ENCODE results near the gene MOB3C.

The MOB3C gene

DNA sequence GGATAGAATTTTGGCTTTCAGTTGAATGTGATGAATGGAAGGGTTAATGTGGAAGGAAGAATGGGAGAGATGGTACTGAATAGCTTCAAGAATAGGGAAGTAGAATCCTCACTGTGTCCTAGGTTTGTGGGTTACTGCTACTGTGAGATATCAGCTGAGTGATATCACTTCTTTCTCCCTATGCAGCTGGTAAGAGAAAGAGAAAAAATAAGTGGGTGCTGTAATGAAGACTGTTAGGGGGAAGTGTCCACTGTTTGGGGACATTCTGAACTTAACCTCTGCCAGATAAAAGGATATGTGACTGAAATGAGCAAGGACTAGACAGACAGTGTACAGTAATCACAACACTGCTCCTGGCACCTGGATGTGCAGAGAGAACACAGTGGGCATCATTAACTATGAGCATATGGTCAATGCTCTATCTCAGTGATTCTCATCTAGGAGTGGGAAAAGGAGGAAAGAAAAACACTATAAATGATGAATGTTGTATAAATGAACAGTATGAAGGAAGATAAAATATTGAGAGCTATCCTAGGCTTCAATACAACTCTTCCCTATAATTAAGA lies 25.6 kb upstream of the MOB3C start:
- Mint-ChIP-seq H3K36me3 (ENCODE audit: low read depth) (peaks cover 31% of the 10 kb centered on the region), H3K27me3 (ENCODE audit: low read depth, poor library complexity) (peaks cover 3% of the 10 kb centered on the region), H3K27ac (no peak overlapping the region), H3K4me3 (no peak overlapping the region), H3K4me1 (peaks cover 5% of the 10 kb centered on the region), H3K9me3 (no peaks in the 10 kb centered on the region)
- TF ChIP-seq CTCF (IDR thresholded peaks at IDR 0.05) = no peak
- DNase-seq = no peak

- no peak for TF ChIP-seq CTCF (IDR thresholded peaks at IDR 0.05)
- peaks cover 5% of the 10 kb centered on the region for H3K4me1 Mint-ChIP-seq
- no peaks in the 10 kb centered on the region for H3K9me3 Mint-ChIP-seq
- no peak for DNase-seq
- H3K4me3 Mint-ChIP-seq = no peak overlapping the region
- peaks cover 3% of the 10 kb centered on the region for H3K27me3 Mint-ChIP-seq (ENCODE audit: low read depth, poor library complexity)
- H3K27ac Mint-ChIP-seq = no peak overlapping the region
- H3K36me3 Mint-ChIP-seq (ENCODE audit: low read depth) = peaks cover 45% of the 10 kb centered on the region
Observed at GRCh38 chr1:46639547-46639946, 22.9 kb upstream of the MOB3C start.

DNA sequence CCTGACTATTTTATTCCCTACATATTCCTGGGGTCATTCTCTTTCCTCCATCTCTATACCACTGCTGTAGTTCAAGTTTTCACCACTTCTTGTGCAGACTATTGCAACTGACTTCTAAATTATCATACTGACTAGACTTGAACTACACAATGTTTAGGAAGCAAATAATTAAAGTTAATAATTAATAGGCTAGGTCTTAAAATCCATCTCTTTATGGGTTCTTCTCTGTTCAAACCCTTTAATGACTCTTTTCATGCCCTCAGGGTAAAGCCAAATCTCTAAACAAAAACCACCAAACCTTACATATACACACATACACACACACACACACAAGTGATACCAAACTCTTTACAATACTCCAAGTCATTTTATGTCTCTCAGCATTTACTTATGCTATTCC lies 22.3 kb upstream of the MOB3C start:
- Mint-ChIP-seq H3K36me3 (ENCODE audit: low read depth) (peaks cover 52% of the 10 kb centered on the region), H3K4me3 (no peak overlapping the region), H3K4me1 (peaks cover 5% of the 10 kb centered on the region), H3K9me3 (no peaks in the 10 kb centered on the region), H3K27ac (no peak overlapping the region), H3K27me3 (ENCODE audit: low read depth, poor library complexity) (peaks cover 5% of the 10 kb centered on the region)
- no peak for TF ChIP-seq CTCF (IDR thresholded peaks at IDR 0.05)
- DNase-seq = no peak

GRCh38 chr1:46637444-46638083 lies 21.0 kb upstream of the MOB3C start:
- Mint-ChIP-seq H3K27me3 (ENCODE audit: low read depth, poor library complexity) (peaks cover 5% of the 10 kb centered on the region), H3K9me3 (no peaks in the 10 kb centered on the region), H3K36me3 (ENCODE audit: low read depth) (peaks cover 59% of the 10 kb centered on the region), H3K4me3 (no peak overlapping the region), H3K27ac (no peak overlapping the region), H3K4me1 (no peaks in the 10 kb centered on the region)
- TF ChIP-seq CTCF (IDR thresholded peaks at IDR 0.05) = no peak
- DNase-seq = no peak

GRCh38 chr1:46635205-46635604 lies 18.6 kb upstream of the MOB3C start:
- Mint-ChIP-seq H3K27ac (no peak overlapping the region), H3K36me3 (ENCODE audit: low read depth) (peaks cover 55% of the 10 kb centered on the region), H3K9me3 (no peaks in the 10 kb centered on the region), H3K4me1 (no peaks in the 10 kb centered on the region), H3K4me3 (no peak overlapping the region), H3K27me3 (ENCODE audit: low read depth, poor library complexity) (peaks cover 5% of the 10 kb centered on the region)
- TF ChIP-seq CTCF (IDR thresholded peaks at IDR 0.05) = no peak
- no peak for DNase-seq

GRCh38 chr1:46630719-46631118 lies 14.1 kb upstream of the MOB3C start:
- Mint-ChIP-seq H3K4me1 (no peaks in the 10 kb centered on the region), H3K36me3 (ENCODE audit: low read depth) (peaks cover 36% of the 10 kb centered on the region), H3K27ac (no peak overlapping the region), H3K4me3 (no peak overlapping the region), H3K9me3 (no peaks in the 10 kb centered on the region), H3K27me3 (ENCODE audit: low read depth, poor library complexity) (peaks cover 6% of the 10 kb centered on the region)
- TF ChIP-seq CTCF (IDR thresholded peaks at IDR 0.05) = no peak
- no peak for DNase-seq
